ENCODE measurements around the gene PELI1. TPM values are rescaled to one million over a fixed set of nuclear protein-coding genes. Genes with fewer than 3 reads are reported as not detected.

The PELI1 gene
- total RNA-seq, 3 donors from 2014 or later: 45.6 to 51.2 (median 48.9) TPM

DNA sequence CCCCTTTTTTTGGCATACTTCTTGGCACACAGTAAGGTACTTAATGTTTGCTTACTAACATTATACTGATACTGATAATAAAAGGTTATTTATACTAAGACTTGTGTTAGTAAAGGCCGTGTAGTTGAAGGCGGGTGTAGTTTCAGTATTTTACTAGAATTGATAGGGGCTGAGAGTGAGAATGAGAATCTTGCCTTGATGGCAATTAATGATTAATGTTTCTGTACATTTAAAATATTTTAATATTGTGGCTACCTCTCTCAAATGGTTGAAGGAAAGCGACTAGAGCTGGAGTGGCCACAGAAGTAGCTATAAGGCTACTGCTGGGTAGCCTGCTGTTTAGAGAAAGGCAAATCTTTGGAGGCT lies 29.3 kb downstream of the PELI1 start:
- no peak for ATAC-seq

DNA sequence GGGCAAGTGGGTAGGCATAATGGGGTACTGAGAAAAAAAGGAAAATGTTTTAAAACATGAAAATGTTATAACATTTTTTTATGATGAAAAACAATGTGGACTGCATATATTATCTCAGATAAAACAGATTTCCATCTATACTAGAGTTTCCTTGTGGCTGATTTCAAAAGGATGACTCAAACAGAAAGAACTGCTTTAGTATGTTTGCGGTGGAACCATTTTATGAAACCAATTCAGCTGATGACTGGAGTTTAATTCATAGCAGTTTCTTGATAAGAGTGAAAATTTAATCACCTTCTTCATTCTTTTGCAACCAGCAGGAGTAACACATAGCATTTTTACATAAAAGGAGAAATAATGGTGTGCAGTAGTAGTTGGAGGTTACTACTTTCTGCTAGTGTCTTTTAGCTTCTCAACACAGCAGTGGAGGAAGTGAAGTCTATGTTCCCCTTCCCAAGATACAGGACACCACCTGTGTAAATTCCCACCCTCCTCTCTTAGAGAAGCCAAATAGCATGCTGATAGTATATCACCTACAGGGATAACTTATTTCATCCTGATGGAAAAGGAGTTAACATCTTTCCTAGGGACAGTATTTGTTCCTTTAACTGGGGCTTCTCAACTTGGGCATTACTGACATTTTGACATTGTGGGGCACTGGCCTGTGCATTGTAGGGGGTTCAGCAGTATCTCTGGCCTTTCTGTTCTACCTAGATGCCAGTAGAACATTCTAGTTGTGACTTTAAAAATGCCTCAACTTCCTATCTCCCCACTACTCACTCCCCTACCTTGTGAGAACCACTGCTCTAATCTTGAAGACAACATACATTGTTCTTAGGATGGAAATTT lies 29.9 kb downstream of the PELI1 start:
- DNase-seq (no peak), ATAC-seq (peak; percentile 75)
- Histone ChIP-seq H3K36me3 (ENCODE audit: low read depth) (no peaks in the 10 kb centered on the region), H3K4me3 (no peak overlapping the region), H3K9me3 (no peaks in the 10 kb centered on the region), H3K4me1 (ENCODE audit: low read depth) (peaks cover 68% of the 10 kb centered on the region)
- intact Hi-C loops (cut with DNase I, micrococcal nuclease): no loop called here
- TF ChIP-seq, protein P1, sequence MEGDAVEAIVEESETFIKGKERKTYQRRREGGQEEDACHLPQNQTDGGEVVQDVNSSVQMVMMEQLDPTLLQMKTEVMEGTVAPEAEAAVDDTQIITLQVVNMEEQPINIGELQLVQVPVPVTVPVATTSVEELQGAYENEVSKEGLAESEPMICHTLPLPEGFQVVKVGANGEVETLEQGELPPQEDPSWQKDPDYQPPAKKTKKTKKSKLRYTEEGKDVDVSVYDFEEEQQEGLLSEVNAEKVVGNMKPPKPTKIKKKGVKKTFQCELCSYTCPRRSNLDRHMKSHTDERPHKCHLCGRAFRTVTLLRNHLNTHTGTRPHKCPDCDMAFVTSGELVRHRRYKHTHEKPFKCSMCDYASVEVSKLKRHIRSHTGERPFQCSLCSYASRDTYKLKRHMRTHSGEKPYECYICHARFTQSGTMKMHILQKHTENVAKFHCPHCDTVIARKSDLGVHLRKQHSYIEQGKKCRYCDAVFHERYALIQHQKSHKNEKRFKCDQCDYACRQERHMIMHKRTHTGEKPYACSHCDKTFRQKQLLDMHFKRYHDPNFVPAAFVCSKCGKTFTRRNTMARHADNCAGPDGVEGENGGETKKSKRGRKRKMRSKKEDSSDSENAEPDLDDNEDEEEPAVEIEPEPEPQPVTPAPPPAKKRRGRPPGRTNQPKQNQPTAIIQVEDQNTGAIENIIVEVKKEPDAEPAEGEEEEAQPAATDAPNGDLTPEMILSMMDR (IDR thresholded peaks at IDR 0.05): no peak

More for the DNA sequence above, 29.3 kb downstream of the PELI1 start:
- no peaks in the 10 kb centered on the region for H3K9me3 ChIP-seq
- TF ChIP-seq, protein P1 (IDR thresholded peaks at IDR 0.05): no peak
- peaks cover 64% of the 10 kb centered on the region for H3K4me1 ChIP-seq (ENCODE audit: low read depth)
- no peak for DNase-seq
- no peaks in the 10 kb centered on the region for H3K36me3 ChIP-seq (ENCODE audit: low read depth)
- intact Hi-C loops (cut with DNase I, micrococcal nuclease): no loop called here
- H3K4me3 ChIP-seq: no peak overlapping the region

GRCh38 chr2:64112016-64112415 lies 32.2 kb downstream of the PELI1 start:
- intact Hi-C loops (cut with DNase I, micrococcal nuclease): no loop called here
- DNase-seq (no peak), ATAC-seq (no peak)
- Histone ChIP-seq H3K4me1 (ENCODE audit: low read depth) (peaks cover 73% of the 10 kb centered on the region), H3K36me3 (ENCODE audit: low read depth) (no peaks in the 10 kb centered on the region), H3K9me3 (no peaks in the 10 kb centered on the region), H3K4me3 (no peak overlapping the region)
- TF ChIP-seq, protein P1 (IDR thresholded peaks at IDR 0.05): no peak

GRCh38 chr2:64111426-64111825 lies 32.8 kb downstream of the PELI1 start:
- no peaks in the 10 kb centered on the region for H3K9me3 ChIP-seq
- no peak for ATAC-seq
- TF ChIP-seq, protein P1 (IDR thresholded peaks at IDR 0.05): no peak
- intact Hi-C loops (cut with DNase I, micrococcal nuclease): no loop called here
- H3K4me1 ChIP-seq (ENCODE audit: low read depth): peaks cover 72% of the 10 kb centered on the region
- no peaks in the 10 kb centered on the region for H3K36me3 ChIP-seq (ENCODE audit: low read depth)
- no peak overlapping the region for H3K4me3 ChIP-seq
- DNase-seq: no peak

DNA sequence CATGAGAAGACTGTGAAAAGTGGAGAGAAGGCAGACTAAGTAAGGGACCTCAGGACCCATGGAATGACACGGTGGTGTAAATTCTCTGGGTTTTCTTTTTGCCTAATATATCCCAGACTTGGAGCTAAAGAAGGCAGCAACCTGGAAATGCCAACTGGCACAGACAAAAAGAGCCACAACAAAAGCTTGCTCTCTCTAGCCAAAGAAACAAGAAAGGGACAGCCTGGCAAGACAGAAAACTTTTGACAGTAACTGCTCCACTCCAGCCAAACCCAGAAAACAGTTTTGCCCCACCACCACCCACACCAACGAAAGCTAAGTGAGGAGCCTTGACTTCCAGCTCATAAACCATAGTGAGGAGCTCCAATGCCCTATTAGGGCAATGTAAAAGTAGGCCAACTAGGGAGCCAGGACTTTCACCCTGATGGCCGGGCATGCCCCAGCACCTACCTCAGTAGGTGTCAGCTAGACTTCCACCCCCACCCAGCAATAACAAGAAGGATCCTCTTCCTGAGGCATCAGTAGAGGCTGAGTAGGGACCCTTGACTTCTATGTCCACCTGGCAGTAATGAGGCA lies 35.5 kb downstream of the PELI1 start:
- Histone ChIP-seq H3K9me3 (no peaks in the 10 kb centered on the region), H3K4me3 (no peak overlapping the region), H3K4me1 (ENCODE audit: low read depth) (peaks cover 57% of the 10 kb centered on the region), H3K36me3 (ENCODE audit: low read depth) (no peaks in the 10 kb centered on the region)
- DNase-seq: no peak
- TF ChIP-seq, protein P1 (IDR thresholded peaks at IDR 0.05): no peak
- intact Hi-C loops (cut with DNase I, micrococcal nuclease): no loop called here
- peak; percentile 40 for ATAC-seq
